Astrocyte (in vitro differentiated cells and primary cell): ENCODE data around the gene LIF.

Experiments
- EZH2 ChIP-seq: IDR thresholded peaks from 2 replicates; pipeline ENCODE4 v1.6.1; 2012; ENCODE audit warnings: mild to moderate bottlenecking, low read length, inconsistent platforms; ENCODE audit not compliant: insufficient read depth
- TF ChIP-seq, protein P1 (sequence below): IDR thresholded peaks from 2 replicates; pipeline ENCODE4 v1.5.1; 2011; ENCODE audit warnings: low read depth, mild to moderate bottlenecking, inconsistent platforms, low read length, moderate library complexity; ENCODE audit not compliant: insufficient read depth

DNA sequence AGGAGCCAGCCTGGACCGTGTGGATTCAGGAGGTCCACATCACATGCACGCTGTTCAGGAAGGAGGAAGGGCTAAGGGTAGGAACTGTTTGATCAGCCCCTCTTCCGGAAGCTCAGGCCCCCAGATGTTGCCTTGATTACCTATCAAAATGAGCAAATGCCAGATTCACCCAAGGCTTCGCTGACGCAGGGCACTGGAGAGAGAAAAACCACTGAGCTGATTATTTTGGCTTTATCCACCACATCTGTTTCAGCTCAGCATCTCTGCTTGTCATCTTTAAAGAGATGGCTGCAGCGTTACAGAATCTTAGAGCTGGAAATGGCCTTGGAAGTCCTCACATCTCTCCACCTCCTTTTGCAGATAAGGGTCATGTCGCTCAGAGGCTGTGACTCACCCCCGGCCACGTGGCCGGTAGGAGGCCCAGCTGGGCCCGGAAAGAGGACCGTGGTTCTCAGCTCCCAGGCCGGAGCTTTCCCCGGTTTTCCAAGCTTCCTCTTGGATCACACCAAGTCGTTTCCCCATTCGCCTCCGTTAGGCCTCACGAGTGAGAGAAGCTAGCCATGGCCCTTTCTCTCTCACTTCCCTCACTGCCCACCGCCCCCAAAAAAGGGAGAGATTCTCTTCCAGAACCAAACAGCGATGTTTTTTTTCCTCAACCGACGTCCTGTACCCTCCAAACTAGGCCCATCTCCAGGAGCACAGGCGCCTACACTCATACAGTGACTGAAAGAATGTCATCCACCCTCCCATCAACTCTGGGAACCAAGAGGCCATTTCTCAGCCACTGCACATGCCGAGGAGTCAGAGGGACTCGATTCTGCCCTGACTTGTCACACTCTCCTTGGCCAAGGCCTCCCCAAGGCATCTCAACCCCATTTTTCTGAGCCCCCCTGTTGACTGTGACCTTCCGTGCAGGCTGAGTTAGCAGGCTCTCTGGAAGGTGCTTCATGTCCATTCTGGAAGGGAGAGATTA lies 37.6 kb downstream of the LIF start:
- TF ChIP-seq, protein P1, sequence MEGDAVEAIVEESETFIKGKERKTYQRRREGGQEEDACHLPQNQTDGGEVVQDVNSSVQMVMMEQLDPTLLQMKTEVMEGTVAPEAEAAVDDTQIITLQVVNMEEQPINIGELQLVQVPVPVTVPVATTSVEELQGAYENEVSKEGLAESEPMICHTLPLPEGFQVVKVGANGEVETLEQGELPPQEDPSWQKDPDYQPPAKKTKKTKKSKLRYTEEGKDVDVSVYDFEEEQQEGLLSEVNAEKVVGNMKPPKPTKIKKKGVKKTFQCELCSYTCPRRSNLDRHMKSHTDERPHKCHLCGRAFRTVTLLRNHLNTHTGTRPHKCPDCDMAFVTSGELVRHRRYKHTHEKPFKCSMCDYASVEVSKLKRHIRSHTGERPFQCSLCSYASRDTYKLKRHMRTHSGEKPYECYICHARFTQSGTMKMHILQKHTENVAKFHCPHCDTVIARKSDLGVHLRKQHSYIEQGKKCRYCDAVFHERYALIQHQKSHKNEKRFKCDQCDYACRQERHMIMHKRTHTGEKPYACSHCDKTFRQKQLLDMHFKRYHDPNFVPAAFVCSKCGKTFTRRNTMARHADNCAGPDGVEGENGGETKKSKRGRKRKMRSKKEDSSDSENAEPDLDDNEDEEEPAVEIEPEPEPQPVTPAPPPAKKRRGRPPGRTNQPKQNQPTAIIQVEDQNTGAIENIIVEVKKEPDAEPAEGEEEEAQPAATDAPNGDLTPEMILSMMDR: no peak
- no peak for TF ChIP-seq EZH2
